Hippocampal formation (tissue), 2 donors: Measurements from ENCODE around the gene AKAP7.
"Not testable (repeated sequence)": the region's sequence is repeated elsewhere in the genome, so short reads cannot be mapped to it uniquely, and the experiment has no call there.

Experiments used
- DNase-seq, 2 donors: peaks; one replicate each; lab custom pipeline; 2025; lab: John Stamatoyannopoulos, UW

AKAP7 gene

GRCh38 chr6:131292145-131292938 lies 157.1 kb downstream of the AKAP7 start:
- DNase-seq, result no peak

DNA sequence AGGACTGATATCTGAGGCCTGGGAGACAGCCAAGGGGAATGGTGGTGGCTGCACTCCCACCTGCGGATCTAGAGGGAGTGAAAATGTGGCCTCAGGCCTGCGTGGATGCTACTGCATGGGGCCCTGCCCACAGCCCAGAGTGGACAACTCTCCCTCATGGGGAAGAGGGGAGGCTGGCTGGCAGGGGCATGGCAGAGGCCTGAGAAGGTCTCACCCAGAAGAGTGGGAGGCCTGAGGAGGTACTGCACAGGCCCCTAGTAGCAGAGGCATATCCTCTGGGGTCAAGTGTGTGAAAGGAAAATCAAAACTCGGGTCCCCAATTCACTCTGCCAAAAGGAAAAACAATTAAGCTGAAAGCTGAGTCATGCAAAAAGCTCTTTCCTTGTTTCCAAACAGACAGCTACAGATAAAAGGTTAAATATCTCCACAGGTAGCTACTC lies 158.2 kb downstream of the AKAP7 start:
- DNase-seq, result no peak

- DNase-seq, result no peak
These were observed 159.8 kb downstream of the AKAP7 start for GRCh38 chr6:131295081-131295480.

GRCh38 chr6:131300826-131301225 lies 165.6 kb downstream of the AKAP7 start:
- not testable (repeated sequence) for DNase-seq

DNA sequence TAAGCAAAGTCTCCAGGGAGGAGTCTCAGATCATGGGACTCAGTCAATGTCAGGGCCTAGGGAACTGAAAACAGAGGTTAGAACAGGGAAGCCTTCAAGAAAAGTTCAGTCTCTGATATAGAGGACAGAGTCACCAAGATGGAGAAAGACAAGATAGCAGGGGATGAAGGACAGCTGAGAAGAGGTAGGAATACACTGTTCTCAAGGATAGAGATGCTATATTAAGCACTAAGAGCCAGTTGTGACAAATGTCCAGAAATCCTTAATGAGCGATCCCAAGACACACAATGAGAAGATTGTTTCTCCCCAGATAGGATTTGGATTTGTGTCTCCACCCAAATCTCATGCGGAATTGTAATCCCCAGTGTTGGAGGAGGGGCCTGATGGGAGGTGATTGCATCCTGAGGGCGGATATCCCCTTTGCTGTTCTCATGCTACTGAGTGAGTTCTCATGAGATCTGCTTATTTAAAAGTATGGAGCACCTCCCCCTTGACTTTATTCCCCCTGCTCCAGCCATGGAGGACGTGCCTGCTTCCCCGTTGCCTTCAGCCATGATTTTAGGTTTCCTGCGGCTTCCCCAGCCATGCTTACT lies 168.2 kb downstream of the AKAP7 start:
- no peak for DNase-seq

DNA sequence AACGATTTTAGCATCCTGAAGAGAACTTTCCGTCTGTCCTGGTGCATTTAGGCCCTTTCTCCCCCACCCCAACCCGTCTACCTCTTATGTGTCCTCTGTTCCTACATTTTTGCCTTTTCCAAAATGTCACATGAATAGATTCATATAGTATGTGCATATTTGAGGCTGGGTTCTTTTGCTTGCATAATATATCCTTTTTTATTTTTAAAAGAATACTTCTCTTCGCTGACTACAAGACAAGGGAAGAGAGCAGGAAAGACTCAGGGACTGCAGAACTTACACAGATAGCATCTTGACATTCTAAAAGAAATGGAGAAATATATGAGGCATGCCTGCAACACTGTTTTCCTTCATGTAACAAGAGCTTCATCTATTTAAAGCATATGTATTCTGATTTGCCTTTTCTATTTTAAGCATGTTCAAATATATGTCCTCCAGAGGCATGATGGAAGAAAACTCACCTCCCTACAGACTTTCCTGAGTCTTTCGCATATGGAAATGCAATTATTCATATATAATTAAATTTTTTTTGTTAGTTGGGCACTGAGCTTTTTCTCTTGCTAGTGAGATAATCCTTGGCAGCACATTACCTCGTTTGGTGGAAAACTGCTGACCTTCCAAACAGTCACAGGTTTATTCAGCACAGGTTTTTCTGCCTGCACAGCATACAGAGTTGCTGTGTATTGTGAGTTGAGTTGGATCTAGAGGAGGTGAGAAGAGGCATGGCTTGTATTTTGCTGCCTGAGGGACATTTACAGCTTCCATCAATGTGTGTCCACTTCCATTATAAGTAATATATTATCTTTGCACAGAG lies 170.0 kb downstream of the AKAP7 start:
- DNase-seq, result no peak

- DNase-seq, result no peak
These were observed 174.2 kb downstream of the AKAP7 start for GRCh38 chr6:131309437-131309836.

- no peak for DNase-seq
These were observed 179.6 kb downstream of the AKAP7 start for GRCh38 chr6:131314838-131315237.

- no peak for DNase-seq
These were observed 181.4 kb downstream of the AKAP7 start for GRCh38 chr6:131316654-131317053.

DNA sequence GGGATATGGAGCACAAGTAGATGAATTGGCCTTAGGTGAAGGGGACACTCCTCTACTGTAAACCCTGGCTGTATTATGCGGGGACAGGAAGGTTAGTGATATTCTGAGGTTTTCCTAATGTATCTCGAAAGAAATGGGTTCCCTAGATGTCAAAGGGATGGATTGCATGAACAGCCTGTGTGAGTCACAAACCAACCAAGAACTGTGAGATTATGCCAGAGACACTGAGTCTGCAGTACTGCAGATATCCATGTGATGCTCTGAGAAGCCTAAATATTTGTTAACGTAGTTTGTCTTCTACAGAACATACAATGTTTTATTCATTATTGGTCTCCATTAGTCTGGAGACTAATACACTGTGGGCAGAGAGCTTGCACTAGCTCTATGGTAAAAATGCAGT lies 182.2 kb downstream of the AKAP7 start:
- DNase-seq, result no peak

DNA sequence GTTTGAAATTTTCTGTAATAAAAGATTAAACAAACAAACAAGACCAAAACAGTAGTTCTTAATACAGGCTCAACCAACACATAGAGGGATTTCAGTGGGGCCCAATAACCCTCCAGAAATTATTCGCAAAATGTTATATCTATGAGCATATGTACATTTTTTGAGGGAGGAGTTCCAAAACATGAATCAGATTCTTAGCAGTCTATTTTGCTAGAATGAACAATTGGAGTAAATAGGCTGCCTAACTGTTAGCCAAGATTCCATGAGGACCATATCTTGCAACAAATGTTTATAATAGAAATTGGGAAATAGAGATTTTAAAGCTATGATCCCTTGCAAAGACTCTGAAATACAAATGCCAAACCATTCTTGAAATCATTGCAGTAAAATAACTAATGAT lies 186.3 kb downstream of the AKAP7 start:
- no peak for DNase-seq

DNA sequence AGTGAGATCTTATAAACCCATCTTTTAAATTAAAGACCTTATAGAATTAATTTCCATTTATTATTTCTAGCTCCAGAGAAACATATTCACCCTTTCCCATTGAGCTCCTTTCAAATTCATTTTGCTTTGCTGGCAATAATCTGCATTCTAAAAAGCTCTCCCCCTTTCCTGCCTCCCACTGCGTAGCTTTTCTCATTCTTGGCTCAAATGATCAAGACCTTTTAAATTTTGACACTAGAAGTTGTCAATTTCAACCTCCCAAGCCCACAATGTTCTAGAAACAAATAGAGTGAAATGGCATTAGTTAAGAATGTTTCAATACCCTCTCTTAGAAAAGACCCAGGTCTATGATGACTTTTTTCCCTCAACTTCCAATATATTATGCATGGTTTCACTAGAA lies 186.9 kb downstream of the AKAP7 start:
- no peak for DNase-seq

DNA sequence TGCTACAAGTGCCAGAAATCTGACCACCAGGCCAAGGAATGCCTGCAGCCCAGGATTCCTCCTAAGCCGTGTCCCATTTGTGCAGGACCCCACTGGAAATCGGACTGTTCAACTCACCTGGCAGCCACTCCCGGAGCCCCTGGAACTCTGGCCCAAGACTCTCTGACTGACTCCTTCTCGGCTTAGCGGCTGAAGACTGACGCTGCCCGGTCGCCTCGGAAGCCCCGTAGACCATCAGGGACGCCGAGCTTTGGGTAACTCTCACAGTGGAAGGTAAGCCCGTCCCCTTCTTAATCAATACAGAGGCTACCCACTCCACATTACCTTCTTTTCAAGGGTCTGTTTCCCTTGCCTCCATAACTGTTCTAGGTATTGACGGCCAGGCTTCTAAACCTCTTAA lies 190.4 kb downstream of the AKAP7 start:
- DNase-seq, result not testable (repeated sequence)

DNA sequence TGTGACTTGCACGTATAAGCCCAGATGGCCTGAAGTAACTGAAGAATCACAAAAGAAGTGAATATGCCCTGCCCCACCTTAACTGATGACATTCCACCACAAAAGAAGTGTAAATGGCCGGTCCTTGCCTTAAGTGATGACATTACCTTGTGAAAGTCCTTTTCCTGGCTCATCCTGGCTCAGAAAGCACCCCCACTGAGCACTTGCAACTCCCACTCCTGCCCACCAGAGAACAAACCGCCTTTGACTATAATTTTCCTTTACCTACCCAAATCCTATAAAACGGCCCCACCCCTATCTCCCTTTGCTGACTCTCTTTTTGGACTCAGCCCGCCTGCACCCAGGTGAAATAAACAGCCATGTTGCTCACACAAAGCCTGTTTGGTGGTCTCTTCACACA lies 193.5 kb downstream of the AKAP7 start:
- not testable (repeated sequence) for DNase-seq

GRCh38 chr6:131331151-131331550 lies 195.9 kb downstream of the AKAP7 start:
- no peak for DNase-seq

- no peak for DNase-seq
These were observed 196.9 kb downstream of the AKAP7 start for GRCh38 chr6:131331873-131332781.
